Measurements from ENCODE around the gene DPYSL4.

- TF ChIP-seq, protein P1, sequence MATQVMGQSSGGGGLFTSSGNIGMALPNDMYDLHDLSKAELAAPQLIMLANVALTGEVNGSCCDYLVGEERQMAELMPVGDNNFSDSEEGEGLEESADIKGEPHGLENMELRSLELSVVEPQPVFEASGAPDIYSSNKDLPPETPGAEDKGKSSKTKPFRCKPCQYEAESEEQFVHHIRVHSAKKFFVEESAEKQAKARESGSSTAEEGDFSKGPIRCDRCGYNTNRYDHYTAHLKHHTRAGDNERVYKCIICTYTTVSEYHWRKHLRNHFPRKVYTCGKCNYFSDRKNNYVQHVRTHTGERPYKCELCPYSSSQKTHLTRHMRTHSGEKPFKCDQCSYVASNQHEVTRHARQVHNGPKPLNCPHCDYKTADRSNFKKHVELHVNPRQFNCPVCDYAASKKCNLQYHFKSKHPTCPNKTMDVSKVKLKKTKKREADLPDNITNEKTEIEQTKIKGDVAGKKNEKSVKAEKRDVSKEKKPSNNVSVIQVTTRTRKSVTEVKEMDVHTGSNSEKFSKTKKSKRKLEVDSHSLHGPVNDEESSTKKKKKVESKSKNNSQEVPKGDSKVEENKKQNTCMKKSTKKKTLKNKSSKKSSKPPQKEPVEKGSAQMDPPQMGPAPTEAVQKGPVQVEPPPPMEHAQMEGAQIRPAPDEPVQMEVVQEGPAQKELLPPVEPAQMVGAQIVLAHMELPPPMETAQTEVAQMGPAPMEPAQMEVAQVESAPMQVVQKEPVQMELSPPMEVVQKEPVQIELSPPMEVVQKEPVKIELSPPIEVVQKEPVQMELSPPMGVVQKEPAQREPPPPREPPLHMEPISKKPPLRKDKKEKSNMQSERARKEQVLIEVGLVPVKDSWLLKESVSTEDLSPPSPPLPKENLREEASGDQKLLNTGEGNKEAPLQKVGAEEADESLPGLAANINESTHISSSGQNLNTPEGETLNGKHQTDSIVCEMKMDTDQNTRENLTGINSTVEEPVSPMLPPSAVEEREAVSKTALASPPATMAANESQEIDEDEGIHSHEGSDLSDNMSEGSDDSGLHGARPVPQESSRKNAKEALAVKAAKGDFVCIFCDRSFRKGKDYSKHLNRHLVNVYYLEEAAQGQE (IDR thresholded peaks at IDR 0.05; ENCODE audit: insufficient read depth in 1 of 2, low read depth in 2 of 2, low read length in 2 of 2), result no peak
- TF ChIP-seq POLR2AphosphoS5 (IDR thresholded peaks at IDR 0.05; ENCODE audit: low read depth, low read length) (no peak), TAF1 (IDR thresholded peaks at IDR 0.05; ENCODE audit: borderline replicate concordance, insufficient read depth, low read length) (no peak), SIN3A (IDR thresholded peaks at IDR 0.05; ENCODE audit: borderline replicate concordance, insufficient read depth, low read length) (no peak)
Measured at GRCh38 chr10:132229096-132229495, 42.3 kb downstream of the DPYSL4 start.

Measured in PFSK-1 (cell line).